ENCODE data around the gene HOXD4. TPM values are rescaled to one million over a fixed set of nuclear protein-coding genes. Genes with fewer than 3 reads are reported as not detected.

The HOXD4 gene
- polyA plus RNA-seq, 5 donors = 0.35 to 0.99 (median 0.52) TPM

DNA sequence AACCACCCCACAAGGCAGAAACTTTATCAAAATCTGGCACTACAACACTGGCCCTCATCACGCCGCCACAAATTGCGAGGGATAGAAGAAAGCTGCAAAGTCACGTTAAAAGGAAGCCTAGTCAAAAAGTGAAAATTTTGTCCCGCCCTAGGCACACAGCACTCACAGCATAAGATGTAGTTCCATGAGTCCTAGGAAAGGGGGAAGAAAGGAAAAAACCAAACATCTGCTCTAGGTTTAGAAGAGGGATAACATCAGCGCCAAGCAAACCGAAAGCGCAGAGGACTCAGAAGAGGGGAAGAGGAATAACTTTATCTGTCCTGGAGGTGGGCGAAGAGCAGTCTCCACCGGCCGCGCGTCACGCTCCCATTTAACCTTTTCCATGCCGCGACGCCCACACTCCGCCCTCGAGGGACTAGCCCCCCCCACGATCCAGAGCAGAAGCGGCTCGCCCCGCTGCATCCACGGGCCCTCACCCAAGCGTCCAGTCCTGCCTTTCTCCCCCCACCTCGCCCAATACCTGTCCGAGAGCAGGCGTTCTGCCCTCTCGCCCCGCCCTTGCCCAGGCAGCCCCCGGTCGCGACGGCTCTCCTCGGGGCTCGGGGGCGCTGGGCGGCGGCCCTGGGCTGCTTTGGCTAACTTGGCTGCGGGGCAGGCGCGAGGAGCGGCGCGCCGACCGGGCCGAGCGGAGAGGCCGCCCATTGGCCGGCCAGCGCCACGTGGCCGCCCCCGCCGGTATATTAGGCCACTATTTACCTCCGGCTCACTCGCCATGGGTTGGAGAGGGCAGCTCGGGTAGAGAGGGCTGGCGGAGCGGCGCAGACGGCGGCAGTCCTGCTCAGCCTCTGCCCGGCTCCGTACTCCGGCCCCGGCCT, 36.8 kb downstream of the HOXD4 start, which contains the start of gene HOXD1:
Gene HOXD1 (plus strand): TSS at position 770 of the 875 bp plus-strand sequence. CDS start 134 bp downstream, outside the sequence.
- no peak for DNase-seq

DNA sequence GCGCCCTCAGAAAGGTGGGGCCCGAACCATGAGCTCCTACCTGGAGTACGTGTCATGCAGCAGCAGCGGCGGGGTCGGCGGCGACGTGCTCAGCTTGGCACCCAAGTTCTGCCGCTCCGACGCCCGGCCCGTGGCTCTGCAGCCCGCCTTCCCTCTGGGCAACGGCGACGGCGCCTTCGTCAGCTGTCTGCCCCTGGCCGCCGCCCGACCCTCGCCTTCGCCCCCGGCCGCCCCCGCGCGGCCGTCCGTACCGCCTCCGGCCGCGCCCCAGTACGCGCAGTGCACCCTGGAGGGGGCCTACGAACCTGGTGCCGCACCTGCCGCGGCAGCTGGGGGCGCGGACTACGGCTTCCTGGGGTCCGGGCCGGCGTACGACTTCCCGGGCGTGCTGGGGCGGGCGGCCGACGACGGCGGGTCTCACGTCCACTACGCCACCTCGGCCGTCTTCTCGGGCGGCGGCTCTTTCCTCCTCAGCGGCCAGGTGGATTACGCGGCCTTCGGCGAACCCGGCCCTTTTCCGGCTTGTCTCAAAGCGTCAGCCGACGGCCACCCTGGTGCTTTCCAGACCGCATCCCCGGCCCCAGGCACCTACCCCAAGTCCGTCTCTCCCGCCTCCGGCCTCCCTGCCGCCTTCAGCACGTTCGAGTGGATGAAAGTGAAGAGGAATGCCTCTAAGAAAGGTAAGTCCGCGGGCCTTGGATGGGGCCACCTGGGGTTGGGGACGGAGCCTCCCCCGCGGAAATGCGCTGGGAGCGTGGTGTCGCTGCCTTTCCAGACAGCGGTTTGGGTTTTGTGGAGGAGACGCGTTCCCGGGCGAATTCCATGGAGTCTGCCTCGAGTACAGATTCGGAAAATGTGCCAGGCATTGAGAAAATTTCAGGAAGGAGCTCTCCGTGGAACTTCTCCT, 37.7 kb downstream of the HOXD4 start:
- no peak for DNase-seq

GRCh38 chr2:176189681-176190641, 38.6 kb downstream of the HOXD4 start:
- no peak for DNase-seq

- no peak for DNase-seq
Observed at GRCh38 chr2:176192351-176192750, 41.0 kb downstream of the HOXD4 start.

- DNase-seq = no peak
Observed at GRCh38 chr2:176193048-176193447, 41.7 kb downstream of the HOXD4 start.

DNA sequence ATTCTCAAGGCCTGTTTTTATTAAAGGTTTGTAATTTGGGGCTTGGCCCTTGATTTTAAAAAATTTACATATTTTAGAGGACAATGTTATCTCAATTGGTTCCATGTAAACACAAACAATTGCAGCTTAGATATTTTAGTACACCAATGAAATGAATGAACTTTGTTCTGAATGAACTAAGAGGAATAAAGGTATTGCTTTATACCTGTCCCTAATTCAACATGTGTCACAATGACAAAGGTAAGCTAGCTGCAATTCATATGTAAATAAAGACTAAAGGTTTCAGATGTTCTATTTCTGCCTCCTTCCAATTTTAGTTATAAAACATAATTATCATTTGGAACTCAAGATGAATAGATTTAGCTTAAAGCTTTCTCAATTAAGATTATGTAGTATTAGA, 48.6 kb downstream of the HOXD4 start:
- DNase-seq = no peak

- DNase-seq = no peak
Observed at GRCh38 chr2:176200971-176201370, 49.6 kb downstream of the HOXD4 start.

DNA sequence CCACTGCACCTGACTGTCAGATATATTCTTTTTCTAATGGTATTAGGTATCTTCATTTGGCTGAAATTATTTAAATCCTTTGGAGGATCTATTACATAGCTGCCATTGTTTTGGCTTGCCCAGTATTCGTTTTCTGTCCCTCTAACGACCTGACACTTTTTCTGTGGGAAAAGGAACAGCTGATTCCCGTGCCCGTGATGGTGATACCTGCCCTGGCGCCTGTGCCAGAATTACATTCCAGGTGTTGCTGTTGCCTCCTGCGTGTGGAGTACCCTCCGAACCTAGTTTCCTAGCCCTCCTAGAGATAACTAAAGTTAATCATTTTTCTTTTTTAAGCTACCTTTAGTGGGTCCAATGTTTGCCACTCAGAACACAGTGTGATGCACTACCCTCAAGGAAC, 51.1 kb downstream of the HOXD4 start:
- DNase-seq = no peak

Other genes starting within 250 kb of the HOXD4 start
- gene LNPK, start 149.3 kb upstream of the HOXD4 start, polyA plus RNA-seq (ENCODE audit: insufficient read depth in 1 of 5, insufficient read length in 5 of 5, low replicate concordance in 1 of 5) = 10 to 100 TPM; 26.3 to 49.9 (median 45.9) TPM
- gene EVX2, start 67.6 kb upstream of the HOXD4 start, polyA plus RNA-seq (ENCODE audit: insufficient read depth in 1 of 5, insufficient read length in 5 of 5, low replicate concordance in 1 of 5) = under 1 TPM in 1 of 5 donors, not detected in 4; 0.03 TPM
- gene HOXD13, start 58.8 kb upstream of the HOXD4 start, polyA plus RNA-seq (ENCODE audit: insufficient read depth in 1 of 5, insufficient read length in 5 of 5, low replicate concordance in 1 of 5) = not detected
- not detected for gene HOXD12, start 51.8 kb upstream of the HOXD4 start, polyA plus RNA-seq (ENCODE audit: insufficient read depth in 1 of 5, insufficient read length in 5 of 5, low replicate concordance in 1 of 5)
- under 1 TPM in 1 of 5 donors, not detected in 4; 0.28 TPM for gene HOXD11, start 44.3 kb upstream of the HOXD4 start, polyA plus RNA-seq (ENCODE audit: insufficient read depth in 1 of 5, insufficient read length in 5 of 5, low replicate concordance in 1 of 5)
- under 1 TPM in 4 of 5 donors, not detected in 1; 0.06 to 0.75 (median 0.14) TPM for gene HOXD10, start 34.8 kb upstream of the HOXD4 start, polyA plus RNA-seq (ENCODE audit: insufficient read depth in 1 of 5, insufficient read length in 5 of 5, low replicate concordance in 1 of 5)
- 1 to 10 TPM in 2 of 5 donors, under 1 TPM in 3; 0.44 to 1.2 (median 0.88) TPM for gene HOXD9, start 28.8 kb upstream of the HOXD4 start, polyA plus RNA-seq (ENCODE audit: insufficient read depth in 1 of 5, insufficient read length in 5 of 5, low replicate concordance in 1 of 5)
- 1 to 10 TPM; 1.1 to 1.6 (median 1.5) TPM for gene HOXD8, start 21.8 kb upstream of the HOXD4 start, polyA plus RNA-seq (ENCODE audit: insufficient read depth in 1 of 5, insufficient read length in 5 of 5, low replicate concordance in 1 of 5)
- gene HOXD3, start 5.8 kb downstream of the HOXD4 start, polyA plus RNA-seq (ENCODE audit: insufficient read depth in 1 of 5, insufficient read length in 5 of 5, low replicate concordance in 1 of 5) = under 1 TPM; 0.15 to 0.49 (median 0.22) TPM
- gene HOXD1, start 37.1 kb downstream of the HOXD4 start, polyA plus RNA-seq (ENCODE audit: insufficient read depth in 1 of 5, insufficient read length in 5 of 5, low replicate concordance in 1 of 5) = 1 to 10 TPM; 1.3 to 3.5 (median 1.7) TPM
- gene MTX2, start 117.9 kb downstream of the HOXD4 start, polyA plus RNA-seq (ENCODE audit: insufficient read depth in 1 of 5, insufficient read length in 5 of 5, low replicate concordance in 1 of 5) = 10 to 100 TPM; 49.5 to 76.4 (median 54.5) TPM